HCT116 (cell line): ENCODE results near the gene NUP133. TPM values are rescaled to one million over a fixed set of nuclear protein-coding genes. Genes with fewer than 3 reads are reported as not detected.

ENCODE experiments used
- ATAC-seq: fragments of 200-7000 bp; cut with Tn5 transposase; 2 replicates; pipeline ENCODE4 v1.9.1; 2020; ENCODE audit warnings: mild to moderate bottlenecking, moderate library complexity
- BruUV-seq: library from RNA; stranded (reverse); fragments of 400-500 nt; replicated peaks from 2 replicates; lab custom pipeline; 2021; lab: Mats Ljungman, UMichigan
- CTCF ChIA-PET: fragments of 300-600 bp; sonication (Branson Sonifier 250); formaldehyde crosslinking; loops from one replicate; lab custom pipeline; 2021; ENCODE audit warnings: antibody characterized with exemption; lab: Charles Lee
- POLR2A ChIA-PET: fragments of 300-600, 350-600 bp; sonication (Branson Sonifier 250); formaldehyde crosslinking; loops from one replicate; lab custom pipeline; 2021; ENCODE audit warnings: antibody characterized with exemption; lab: Charles Lee
- RAD21 ChIA-PET, 2 experiments: fragments of 300-600 bp; sonication (Branson Sonifier 250); formaldehyde crosslinking; loops; one replicate each; lab custom pipeline; 2023; ENCODE audit warnings: low total read pairs in 2 of 2; ENCODE audit not compliant: uncharacterized antibody in 2 of 2, unreplicated experiment in 2 of 2, low non-redundant PET in 1 of 2; lab: Charles Lee
- DNase-seq: peaks from one replicate; pipeline ENCODE4 v3.0.0-alpha.2; 2010; ENCODE audit warnings: low read depth, low spot score
- H2AFZ ChIP-seq: fragments of 200-600 bp; shearing (Covaris generic), sonication (generic); 2 replicates; pipeline ENCODE4 v1.6.1; 2017; ENCODE audit warnings: low read depth, mixed run types, mixed read lengths, antibody characterized with exemption, low read length; ENCODE audit not compliant: poor library complexity, severe bottlenecking
- H3K27ac ChIP-seq: 2 replicates; pipeline ENCODE4 v1.5.1; 2012; ENCODE audit warnings: low read depth, low read length
- H3K27me3 ChIP-seq: fragments of 200-600 bp; sonication (generic); 2 replicates; pipeline ENCODE4 v1.6.1; 2016; ENCODE audit warnings: mixed run types, low read length, mixed read lengths; ENCODE audit not compliant: insufficient read depth
- H3K36me3 ChIP-seq, 2 experiments: fragments of 200-500 bp in 1 of 2; fragments of 200-600 bp in 1 of 2; sonication (Bioruptor generic) in 1 of 2; sonication (generic) in 1 of 2; 2 replicates each; pipeline versions ENCODE4 v1.5.1 to v1.6.1; 2014 to 2016; ENCODE audit warnings: low read length in 2 of 2, inconsistent platforms in 1 of 2, mixed read lengths in 1 of 2, mixed run types in 1 of 2; ENCODE audit not compliant: insufficient read depth in 2 of 2, control insufficient read depth in 1 of 2
- H3K4me1 ChIP-seq, 2 experiments: fragments of 200-600 bp in 1 of 2; sonication (generic) in 1 of 2; 2 replicates each; pipeline versions ENCODE4 v1.5.1 to v1.6.1; 2012 to 2017; ENCODE audit warnings: low read length in 2 of 2, inconsistent platforms in 1 of 2, mild to moderate bottlenecking in 1 of 2, mixed read lengths in 1 of 2, mixed run types in 1 of 2, moderate library complexity in 1 of 2; ENCODE audit not compliant: insufficient read depth in 2 of 2, control insufficient read depth in 1 of 2
- H3K4me2 ChIP-seq: fragments of 200-600 bp; sonication (generic); 2 replicates; pipeline ENCODE4 v1.6.1; 2017; ENCODE audit warnings: mixed run types, low read length, mixed read lengths
- H3K4me3 ChIP-seq, 2 experiments: fragments of 200-600 bp in 1 of 2; sonication (generic) in 1 of 2; replicated peaks in 1 of 2; 2 replicates each; pipeline ENCODE4 v1.5.1; 2011 to 2016; ENCODE audit warnings: low read length in 2 of 2, control low read depth in 1 of 2, low read depth in 1 of 2, mild to moderate bottlenecking in 1 of 2, mixed read lengths in 1 of 2, mixed run types in 1 of 2
- H3K79me2 ChIP-seq: fragments of 200-600 bp; sonication (generic); 2 replicates; pipeline ENCODE4 v1.6.1; 2017; ENCODE audit warnings: mild to moderate bottlenecking, mixed run types, low read length, moderate library complexity, mixed read lengths; ENCODE audit not compliant: insufficient read depth
- H3K9ac ChIP-seq: fragments of 200-600 bp; sonication (generic); 2 replicates; pipeline ENCODE4 v1.6.1; 2016; ENCODE audit warnings: low read length, mixed read lengths
- H3K9me2 ChIP-seq: fragments of 200-600 bp; sonication (generic), shearing (Covaris generic); 2 replicates; pipeline ENCODE4 v1.6.1; 2017; ENCODE audit warnings: mixed run types, mild to moderate bottlenecking, moderate library complexity; ENCODE audit not compliant: insufficient read depth
- H3K9me3 ChIP-seq, 2 experiments: fragments of 200-500 bp in 1 of 2; fragments of 200-600 bp in 1 of 2; sonication (Bioruptor generic) in 1 of 2; sonication (generic) in 1 of 2; 2 replicates each; pipeline ENCODE4 v1.6.1; 2014 to 2017; ENCODE audit warnings: low read length in 2 of 2, mixed read lengths in 2 of 2, inconsistent platforms in 1 of 2, low read depth in 1 of 2, mild to moderate bottlenecking in 1 of 2, mixed run types in 1 of 2, moderate library complexity in 1 of 2; ENCODE audit not compliant: control insufficient read depth in 1 of 2, insufficient read depth in 1 of 2
- H4K20me1 ChIP-seq: fragments of 200-600 bp; sonication (generic), shearing (Covaris generic); 2 replicates; pipeline ENCODE4 v1.6.1; 2017; ENCODE audit warnings: mixed run types, mild to moderate bottlenecking, moderate library complexity; ENCODE audit not compliant: insufficient read depth
- ATF3 ChIP-seq: IDR thresholded peaks from 2 replicates; pipeline ENCODE4 v1.6.1; 2012
- CEBPB ChIP-seq: IDR thresholded peaks from 2 replicates; pipeline ENCODE4 v1.6.1; 2012; ENCODE audit warnings: low read depth
- JUND ChIP-seq: IDR thresholded peaks from 2 replicates; pipeline ENCODE4 v1.6.1; 2012
- POLR2AphosphoS5 ChIP-seq: IDR thresholded peaks from 2 replicates; pipeline ENCODE4 v1.6.1; 2011; ENCODE audit warnings: mild to moderate bottlenecking, low read depth, low read length, moderate library complexity
- RAD21 ChIP-seq: IDR thresholded peaks from 2 replicates; pipeline ENCODE4 v1.6.1; 2012; ENCODE audit warnings: low read depth, mild to moderate bottlenecking
- REST ChIP-seq: IDR thresholded peaks from 2 replicates; pipeline ENCODE4 v1.6.1; 2012; ENCODE audit warnings: low read depth
- SP1 ChIP-seq: IDR thresholded peaks from 2 replicates; pipeline ENCODE4 v1.6.1; 2012; ENCODE audit warnings: low read depth
- TCF7L2 ChIP-seq: IDR thresholded peaks from 2 replicates; pipeline ENCODE4 v1.7.0; 2011; ENCODE audit warnings: borderline replicate concordance, inconsistent platforms; ENCODE audit not compliant: insufficient read depth, insufficient read length; ENCODE audit errors: extremely low read depth
- ZBTB33 ChIP-seq: IDR thresholded peaks from 2 replicates; pipeline ENCODE4 v1.6.1; 2011; ENCODE audit warnings: mild to moderate bottlenecking, low read length, moderate library complexity; ENCODE audit not compliant: insufficient replicate concordance; ENCODE audit errors: extremely low read depth
- ZFX ChIP-seq: fragments of 450-650 bp; IDR thresholded peaks from 2 replicates; pipeline ENCODE4 v1.6.1; 2017
- intact Hi-C: fragments of 100-400 bp; cut with micrococcal nuclease; formaldehyde crosslinking; loops from 2 replicates; pipeline ENCODE4 v1.10.0; 2022
- total RNA-seq: library from RNA; stranded (reverse); gene quantifications from one replicate; pipeline ENCODE4 v1.2.1, GENCODE V29; 2021; ENCODE audit not compliant: unreplicated experiment

The NUP133 gene
- total RNA-seq, 1 experiment from 2014 or later = 52.5 TPM

- TF ChIP-seq REST (no peak), ZFX (no peak)
These were observed 52.1 kb downstream of the NUP133 start (continued) for GRCh38 chr1:229456016-229456415.

- H3K4me3 ChIP-seq = no peak overlapping the region
- H3K4me1 ChIP-seq = no peaks in the 10 kb centered on the region
- no peaks in the 10 kb centered on the region for H4K20me1 ChIP-seq
- TF ChIP-seq CEBPB = no peak
- TF ChIP-seq ZFX = no peak
- no peak for TF ChIP-seq ATF3
- TF ChIP-seq TCF7L2 = no peak
- TF ChIP-seq SP1 = no peak
- no peak for TF ChIP-seq JUND
- no peak for TF ChIP-seq POLR2AphosphoS5
- no peak for TF ChIP-seq ZBTB33
- TF ChIP-seq RAD21 = no peak
- H3K79me2 ChIP-seq = no peaks in the 10 kb centered on the region
- H3K27ac ChIP-seq = no peak overlapping the region
- POLR2A ChIA-PET = no interaction called here
- no peak overlapping the region for H3K9ac ChIP-seq
- H3K9me3 ChIP-seq = no peaks in the 10 kb centered on the region
- DNase-seq (no peak), ATAC-seq (no peak)
- intact Hi-C loops = loop anchor here (10.0 kb wide), 1 partner anchor 199 kb away; no protein-coding TSS in a partner anchor
- no peak overlapping the region for H2AFZ ChIP-seq
- no peaks in the 10 kb centered on the region for H3K27me3 ChIP-seq
- no peak overlapping the region for H3K4me2 ChIP-seq
- CTCF ChIA-PET = interaction anchor here (1.4 kb wide), 1 partner anchor 195 kb away, joined by 3 read pairs; no protein-coding TSS in a partner anchor
- H3K9me2 ChIP-seq = no peaks in the 10 kb centered on the region
- RAD21 ChIA-PET = no interaction called here
- peaks cover 16 to 27% of the 10 kb centered on the region in 2 experiments for H3K36me3 ChIP-seq
- BruUV-seq = no TSS peak
These were observed 54.1 kb downstream of the NUP133 start for GRCh38 chr1:229454056-229454455.
